Keratinocyte (primary cell): ENCODE data around the gene TMPRSS12.

Source experiments
- EZH2 ChIP-seq: IDR thresholded peaks from one replicate; pipeline ENCODE4 v1.6.1; 2012; ENCODE audit warnings: inconsistent platforms, mild to moderate bottlenecking, low read length, moderate library complexity
- TF ChIP-seq, protein P1 (sequence below), 3 experiments: IDR thresholded peaks in 1 of 3; conservative IDR thresholded peaks in 1 of 3; optimal IDR thresholded peaks in 1 of 3; 2 replicates in 2 of 3; 3 replicates in 1 of 3; pipeline versions ENCODE3 to v1.5.1; 2011; ENCODE audit warnings: low read length in 3 of 3, mild to moderate bottlenecking in 3 of 3, moderate library complexity in 2 of 3, control low read depth in 1 of 3, inconsistent platforms in 1 of 3; ENCODE audit not compliant: insufficient read depth in 2 of 3; ENCODE audit errors: extremely low read depth in 1 of 3

DNA sequence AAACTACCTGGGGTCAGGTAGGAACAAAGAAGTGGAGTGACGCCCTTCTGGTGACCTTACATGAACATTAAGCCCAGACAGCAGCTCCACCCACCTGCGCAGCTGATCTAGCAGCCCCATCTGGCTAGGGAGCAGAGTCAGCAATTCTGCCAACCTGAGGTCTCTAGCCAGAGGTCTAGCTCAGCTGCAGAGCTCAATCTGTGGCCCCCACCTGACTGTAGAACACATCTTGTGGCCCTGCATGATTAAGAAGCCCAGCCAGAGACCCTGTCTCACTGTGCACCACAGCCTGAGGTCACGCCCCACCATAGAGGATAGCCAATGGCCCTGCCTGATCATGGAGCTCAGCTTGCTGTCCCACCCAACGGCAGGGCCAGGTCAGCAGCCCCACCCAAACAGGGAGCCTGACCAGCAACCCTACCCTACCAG, 59.0 kb downstream of the TMPRSS12 start:
- TF ChIP-seq, protein P1, sequence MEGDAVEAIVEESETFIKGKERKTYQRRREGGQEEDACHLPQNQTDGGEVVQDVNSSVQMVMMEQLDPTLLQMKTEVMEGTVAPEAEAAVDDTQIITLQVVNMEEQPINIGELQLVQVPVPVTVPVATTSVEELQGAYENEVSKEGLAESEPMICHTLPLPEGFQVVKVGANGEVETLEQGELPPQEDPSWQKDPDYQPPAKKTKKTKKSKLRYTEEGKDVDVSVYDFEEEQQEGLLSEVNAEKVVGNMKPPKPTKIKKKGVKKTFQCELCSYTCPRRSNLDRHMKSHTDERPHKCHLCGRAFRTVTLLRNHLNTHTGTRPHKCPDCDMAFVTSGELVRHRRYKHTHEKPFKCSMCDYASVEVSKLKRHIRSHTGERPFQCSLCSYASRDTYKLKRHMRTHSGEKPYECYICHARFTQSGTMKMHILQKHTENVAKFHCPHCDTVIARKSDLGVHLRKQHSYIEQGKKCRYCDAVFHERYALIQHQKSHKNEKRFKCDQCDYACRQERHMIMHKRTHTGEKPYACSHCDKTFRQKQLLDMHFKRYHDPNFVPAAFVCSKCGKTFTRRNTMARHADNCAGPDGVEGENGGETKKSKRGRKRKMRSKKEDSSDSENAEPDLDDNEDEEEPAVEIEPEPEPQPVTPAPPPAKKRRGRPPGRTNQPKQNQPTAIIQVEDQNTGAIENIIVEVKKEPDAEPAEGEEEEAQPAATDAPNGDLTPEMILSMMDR (optimal IDR thresholded peaks at IDR 0.05 in 1 of 3, IDR thresholded peaks at IDR 0.05 in 1 of 3, conservative IDR thresholded peaks at IDR 0.05 in 1 of 3; ENCODE audit: extremely low read depth in 1 of 3, insufficient read depth in 2 of 3, low read length in 3 of 3), result no peak
- no peak for TF ChIP-seq EZH2
